ENCODE measurements around the gene ZNF573. TPM values are rescaled to one million over a fixed set of nuclear protein-coding genes. Genes with fewer than 3 reads are reported as not detected.
A peak's percentile ranks its signal among the peaks of the same experiment; 100 is the strongest.
"Not testable (repeated sequence)": the region's sequence is repeated elsewhere in the genome, so short reads cannot be mapped to it uniquely, and the experiment has no call there.

ZNF573 gene
- total RNA-seq = 8.3 TPM

DNA sequence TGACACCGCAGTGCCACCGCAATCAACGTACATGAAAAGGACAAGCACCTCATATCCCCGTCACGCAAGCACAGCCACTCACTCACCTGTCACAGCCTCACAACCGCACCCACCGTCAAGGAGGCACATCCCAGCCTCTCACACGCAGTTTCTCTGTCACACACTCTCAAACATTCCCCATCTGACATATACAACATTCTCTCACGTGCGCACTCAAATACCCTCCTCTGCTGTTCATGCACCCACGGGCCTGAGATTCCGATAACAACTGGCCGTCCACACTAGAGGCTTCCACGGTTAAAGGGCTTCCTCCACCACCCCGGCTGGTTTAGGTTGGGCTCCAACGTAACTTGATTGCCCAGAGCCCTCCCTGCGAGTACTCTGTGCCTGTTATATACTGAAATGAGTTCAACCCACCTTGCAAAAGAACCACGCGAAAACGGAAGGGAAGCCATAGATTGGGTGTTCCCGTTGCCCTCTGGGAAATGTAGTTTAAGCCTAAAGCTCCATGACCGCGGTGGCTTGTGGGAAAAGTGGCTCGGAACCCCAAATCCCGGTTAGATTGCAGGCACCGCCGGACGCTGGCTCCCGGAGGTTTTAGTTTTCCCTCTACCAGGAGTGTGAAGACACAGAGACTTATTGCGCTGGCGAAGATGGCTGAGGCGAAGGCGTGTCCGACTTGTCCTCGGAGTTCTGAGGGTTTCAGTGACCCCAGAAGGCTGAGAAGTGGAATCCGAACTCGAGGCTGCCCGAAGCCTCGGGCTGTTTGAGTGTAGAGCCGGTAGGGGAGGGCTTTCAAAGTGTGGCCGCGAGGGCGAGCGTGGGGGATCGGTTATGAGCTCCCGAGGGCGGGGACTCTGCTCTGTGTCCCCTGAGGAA, at the start of gene ZNF573:
TSS of gene ZNF573 (minus strand) at position 460 of the 879 bp plus-strand sequence. CDS start 5,857 bp downstream, outside the sequence.
- DNase-seq (ENCODE audit: low spot score) = peak; percentile 90

GRCh38 chr19:37817180-37817981, 38.0 kb upstream of the ZNF573 start:
- DNase-seq (ENCODE audit: low spot score) = peak; percentile 74

DNA sequence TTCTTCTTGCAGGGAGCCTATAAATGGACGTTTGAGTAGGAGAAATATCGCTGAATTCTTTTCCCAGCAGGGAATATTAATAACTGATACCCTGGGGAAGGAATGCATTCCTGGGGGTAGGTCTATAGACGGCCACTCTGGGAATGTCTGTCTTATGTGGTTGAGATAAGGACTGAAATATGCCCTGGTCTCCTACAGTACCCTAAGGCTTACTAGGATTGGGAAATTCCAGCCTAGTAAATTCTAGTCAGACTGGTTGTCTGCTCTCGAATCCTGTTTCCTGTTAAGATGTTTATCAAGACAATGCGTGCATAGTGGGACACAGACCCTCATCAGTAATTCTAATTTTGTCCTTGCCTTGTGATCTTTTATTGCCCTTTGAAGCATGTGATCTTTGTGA, 36.2 kb upstream of the ZNF573 start:
- not testable (repeated sequence) for DNase-seq (ENCODE audit: low spot score)

- no peak for DNase-seq (ENCODE audit: low spot score)
Measured at GRCh38 chr19:37813340-37813739, 34.0 kb upstream of the ZNF573 start.

DNA sequence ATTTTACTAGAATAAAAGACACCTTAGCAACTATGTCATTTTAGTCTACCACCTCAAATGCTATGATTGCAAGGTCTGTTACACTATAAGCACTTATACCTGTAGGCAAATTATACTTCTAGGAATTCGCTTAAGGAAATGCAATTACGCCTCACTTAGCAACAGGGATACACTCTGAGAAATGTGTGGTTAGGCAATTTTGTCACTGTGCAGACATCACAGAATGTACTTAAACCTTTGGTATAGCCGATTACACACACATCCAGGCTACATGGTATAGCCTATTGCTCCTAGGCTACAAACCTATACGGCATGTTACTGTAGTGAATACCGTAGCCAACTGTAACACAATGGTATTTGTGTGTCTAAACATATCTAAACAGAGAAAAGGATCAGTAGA, 30.0 kb upstream of the ZNF573 start:
- no peak for DNase-seq (ENCODE audit: low spot score)

GRCh38 chr19:37803249-37803840, 24.0 kb upstream of the ZNF573 start:
- no peak for DNase-seq (ENCODE audit: low spot score)

DNA sequence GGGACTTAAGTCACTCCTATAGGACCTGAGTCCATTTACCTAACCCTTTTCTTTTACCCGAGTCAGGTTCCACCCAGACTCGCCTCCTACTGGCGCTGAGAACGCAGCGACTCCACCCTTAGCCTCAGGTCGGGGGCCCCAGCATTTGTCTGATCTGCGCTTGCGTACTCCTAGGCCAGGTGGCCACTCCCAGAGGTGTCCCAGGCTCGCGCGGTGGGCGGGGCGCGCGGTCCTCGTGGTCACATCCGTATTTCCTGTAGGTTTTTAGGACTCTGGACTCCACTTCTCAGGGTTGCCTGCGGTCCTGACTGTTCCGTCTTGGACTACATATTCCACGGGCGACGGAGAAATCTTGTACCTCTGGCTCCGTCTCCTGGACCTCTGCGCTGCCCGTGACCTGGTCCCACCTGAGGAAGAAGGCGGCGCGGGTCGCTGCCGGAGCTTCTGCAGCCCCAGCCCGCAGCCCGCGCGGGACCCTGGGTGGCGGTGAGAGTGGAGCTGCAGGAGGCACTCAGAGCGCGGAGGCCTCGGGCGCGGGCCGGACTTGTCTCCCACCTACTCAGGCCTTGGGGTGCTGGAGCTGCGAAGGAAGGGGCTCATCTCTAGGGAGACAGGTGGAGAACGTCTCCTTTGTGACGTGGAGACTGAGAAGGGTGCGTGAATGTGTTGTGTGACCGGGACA, 11.0 kb upstream of the ZNF573 start:
- no peak for DNase-seq (ENCODE audit: low spot score)

DNA sequence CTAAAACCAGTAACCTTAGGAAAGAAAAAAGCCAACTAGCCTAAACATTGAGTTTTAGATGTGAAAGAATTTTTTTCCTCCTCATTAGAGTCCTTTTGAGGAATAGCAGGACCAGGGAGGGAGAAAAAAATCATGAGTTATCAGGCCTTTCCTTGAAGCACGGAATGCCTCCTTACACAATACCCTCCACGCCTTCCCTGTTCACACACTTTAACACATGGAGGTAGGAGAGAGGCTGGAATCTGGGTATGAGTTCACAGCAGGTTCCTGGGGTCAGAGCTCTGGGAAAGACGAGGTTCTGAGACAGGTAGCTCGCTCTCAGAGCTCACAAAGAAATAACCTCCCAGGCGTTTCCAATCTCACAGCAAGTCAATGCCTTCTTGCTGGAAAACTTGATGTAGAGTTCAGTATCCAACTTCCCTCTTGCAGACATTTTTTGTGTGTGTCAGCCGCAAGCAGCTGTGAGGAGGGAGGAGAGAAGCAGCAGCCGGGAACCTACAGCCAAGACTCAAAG, 716 bp downstream of the ZNF573 start:
- no peak for DNase-seq (ENCODE audit: low spot score)

- no peak for DNase-seq (ENCODE audit: low spot score)
Measured at GRCh38 chr19:37770985-37771384, 8.4 kb downstream of the ZNF573 start.

GRCh38 chr19:37763488-37763887, 15.9 kb downstream of the ZNF573 start:
- no peak for DNase-seq (ENCODE audit: low spot score)

DNA sequence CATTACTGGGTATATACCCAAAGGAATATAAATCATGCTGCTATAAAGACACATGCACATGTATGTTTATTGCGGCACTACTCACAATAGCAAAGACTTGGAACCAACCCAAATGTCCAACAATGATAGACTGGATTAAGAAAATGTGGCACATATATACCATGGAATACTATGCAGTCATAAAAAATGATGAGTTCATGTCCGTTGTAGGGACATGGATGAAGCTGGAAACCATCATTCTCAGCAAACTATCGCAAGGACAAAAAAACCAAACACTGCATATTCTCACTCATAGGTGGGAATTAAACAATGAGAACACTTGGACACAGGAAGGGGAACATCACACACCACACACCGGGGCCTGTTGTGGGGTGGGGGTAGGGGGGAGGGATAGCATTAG, 21.7 kb downstream of the ZNF573 start:
- not testable (repeated sequence) for DNase-seq (ENCODE audit: low spot score)

DNA sequence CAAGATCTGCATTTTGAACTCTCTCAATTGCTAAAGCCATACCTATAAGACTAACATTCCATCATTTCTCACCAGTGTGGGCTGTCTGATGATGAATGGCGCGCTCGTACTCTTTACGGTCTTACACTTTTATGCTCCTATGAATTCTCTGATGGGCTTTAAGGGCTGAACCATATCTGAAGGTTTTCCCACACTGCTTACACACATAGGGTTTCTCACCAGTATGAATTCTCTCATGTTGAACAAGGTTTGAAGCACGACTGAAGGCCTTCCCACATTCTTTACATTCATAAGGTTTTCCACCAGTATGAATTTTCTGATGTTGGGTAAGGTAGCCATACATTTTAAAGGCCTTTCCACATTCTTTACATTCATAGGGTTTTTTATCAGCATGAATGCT, 41.0 kb downstream of the ZNF573 start:
- no peak for DNase-seq (ENCODE audit: low spot score)

DNA sequence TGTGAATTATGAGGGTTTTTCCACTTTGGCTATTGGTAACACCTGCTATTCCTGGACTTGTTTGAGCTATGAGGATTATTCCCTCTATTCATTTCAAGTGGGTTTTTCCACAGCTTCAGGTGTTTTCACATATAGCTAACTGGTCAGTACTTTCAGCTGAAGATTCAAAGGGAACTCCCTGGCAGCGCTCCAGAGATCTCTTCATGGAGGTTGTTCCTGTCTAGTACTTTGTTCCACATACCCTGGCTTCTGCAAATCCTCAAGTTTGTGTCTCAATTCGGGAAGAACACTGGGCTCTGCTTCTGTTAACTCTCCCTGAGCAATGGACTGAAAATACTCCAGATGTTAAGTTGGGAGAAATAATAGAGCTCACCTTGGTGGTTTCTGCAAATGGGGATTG, 54.2 kb downstream of the ZNF573 start:
- no peak for DNase-seq (ENCODE audit: low spot score)

- DNase-seq (ENCODE audit: low spot score) = no peak
Measured at GRCh38 chr19:37719927-37720265, 59.5 kb downstream of the ZNF573 start.

- peak; percentile 92 for DNase-seq (ENCODE audit: low spot score)
Measured at GRCh38 chr19:37719111-37719926, 60.1 kb downstream of the ZNF573 start, which contains the start of gene ZNF607. ZNF607 (minus strand) TSS chr19:37719761; CDS start chr19:37711618, 8,143 bp downstream.

DNA sequence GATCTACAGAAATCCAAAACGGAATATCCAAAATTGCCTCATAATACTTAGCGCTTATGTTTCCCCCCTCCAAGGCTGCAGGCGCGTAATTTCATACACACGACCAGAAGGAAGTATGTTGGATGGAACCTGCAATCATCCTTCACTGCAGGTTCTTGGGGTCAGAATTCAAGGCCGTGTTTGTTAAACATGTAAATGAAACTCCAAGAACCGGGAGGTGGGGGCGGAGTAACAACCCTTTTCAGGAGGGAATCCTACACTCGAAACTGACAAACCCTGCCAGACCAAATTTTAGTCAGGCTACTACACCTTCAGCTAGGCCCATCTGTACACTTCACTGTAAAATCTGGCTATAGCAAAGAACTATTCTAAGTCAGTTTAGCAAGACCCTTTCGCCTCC, 61.1 kb downstream of the ZNF573 start:
- no peak for DNase-seq (ENCODE audit: low spot score)

DNA sequence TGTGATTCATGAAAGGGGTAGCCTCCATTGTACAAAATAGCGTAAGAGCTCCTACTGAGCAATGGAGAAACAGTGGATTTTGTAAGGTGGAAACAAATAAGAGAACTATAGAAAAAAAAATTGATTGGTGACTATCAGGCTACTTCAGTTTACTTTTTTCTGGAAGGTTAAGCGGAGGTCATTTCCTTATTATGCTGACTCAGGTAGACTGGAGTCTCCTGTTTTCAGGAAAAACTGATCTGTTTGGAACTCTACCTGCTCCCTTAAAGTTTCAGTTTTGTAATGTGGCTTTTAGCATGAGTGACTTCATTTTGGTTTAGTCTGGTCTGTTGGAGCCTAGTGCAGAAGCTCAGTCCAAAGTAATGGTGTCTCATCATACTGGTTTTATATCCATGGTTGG, 63.2 kb downstream of the ZNF573 start:
- DNase-seq (ENCODE audit: low spot score) = no peak

DNA sequence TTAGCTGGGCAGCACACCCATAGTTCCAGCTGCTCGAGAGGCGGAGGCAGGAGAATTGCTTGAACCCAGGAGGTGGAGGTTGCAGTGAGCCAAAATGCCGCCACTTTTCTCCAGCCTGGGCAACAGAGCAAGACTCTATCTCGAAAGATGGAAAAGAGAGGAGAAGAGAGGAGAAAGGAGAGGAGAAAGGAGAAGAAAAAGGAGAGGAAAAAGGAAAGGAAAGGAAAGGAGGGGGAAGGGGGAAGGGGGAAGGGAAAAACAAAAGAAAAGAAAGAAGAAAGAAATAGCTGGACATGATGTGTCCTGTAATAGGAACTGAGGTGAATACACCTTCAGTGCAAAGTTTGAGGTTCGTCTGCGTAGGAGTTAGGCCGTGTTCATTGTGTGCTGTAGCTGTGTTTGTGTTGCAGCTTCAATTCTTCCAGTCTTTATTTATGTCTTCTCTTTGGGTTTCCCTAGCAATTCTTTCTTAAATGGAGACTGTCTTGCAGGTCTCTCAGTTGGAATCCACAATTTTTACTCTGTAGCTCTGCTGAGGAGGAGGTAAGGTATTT, 73.3 kb downstream of the ZNF573 start:
- DNase-seq (ENCODE audit: low spot score) = no peak

GRCh38 chr19:37699057-37699456, 80.3 kb downstream of the ZNF573 start:
- DNase-seq (ENCODE audit: low spot score) = no peak

DNA sequence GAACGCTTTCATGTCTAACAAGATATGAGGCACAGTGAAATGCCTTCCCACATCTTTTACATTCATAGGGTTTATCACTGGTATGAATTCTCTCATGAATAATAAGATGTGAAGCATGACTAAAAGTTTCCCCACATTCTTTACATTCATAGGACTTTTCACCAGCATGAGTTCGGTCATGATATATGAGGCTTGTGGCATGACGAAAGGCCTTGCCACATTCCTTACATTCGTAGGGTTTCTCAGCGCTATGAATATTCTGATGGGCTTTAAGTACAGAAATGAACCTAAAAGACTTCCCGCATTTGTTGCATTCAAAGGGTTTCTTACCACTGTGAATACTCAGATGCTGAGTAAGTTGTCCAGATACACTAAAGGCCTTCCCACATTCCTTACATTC, 81.2 kb downstream of the ZNF573 start:
- no peak for DNase-seq (ENCODE audit: low spot score)
